GM18870 (cell line): Measurements from ENCODE around the gene KLF6.
A peak's percentile ranks its signal among the peaks of the same experiment; 100 is the strongest.

Source experiments
- ATAC-seq: cut with Tn5 transposase; IDR thresholded peaks from one replicate; pipeline ENCODE4 v1.9.1; 2021; ENCODE audit warnings: moderate library complexity; ENCODE audit not compliant: unreplicated experiment

KLF6 gene

DNA sequence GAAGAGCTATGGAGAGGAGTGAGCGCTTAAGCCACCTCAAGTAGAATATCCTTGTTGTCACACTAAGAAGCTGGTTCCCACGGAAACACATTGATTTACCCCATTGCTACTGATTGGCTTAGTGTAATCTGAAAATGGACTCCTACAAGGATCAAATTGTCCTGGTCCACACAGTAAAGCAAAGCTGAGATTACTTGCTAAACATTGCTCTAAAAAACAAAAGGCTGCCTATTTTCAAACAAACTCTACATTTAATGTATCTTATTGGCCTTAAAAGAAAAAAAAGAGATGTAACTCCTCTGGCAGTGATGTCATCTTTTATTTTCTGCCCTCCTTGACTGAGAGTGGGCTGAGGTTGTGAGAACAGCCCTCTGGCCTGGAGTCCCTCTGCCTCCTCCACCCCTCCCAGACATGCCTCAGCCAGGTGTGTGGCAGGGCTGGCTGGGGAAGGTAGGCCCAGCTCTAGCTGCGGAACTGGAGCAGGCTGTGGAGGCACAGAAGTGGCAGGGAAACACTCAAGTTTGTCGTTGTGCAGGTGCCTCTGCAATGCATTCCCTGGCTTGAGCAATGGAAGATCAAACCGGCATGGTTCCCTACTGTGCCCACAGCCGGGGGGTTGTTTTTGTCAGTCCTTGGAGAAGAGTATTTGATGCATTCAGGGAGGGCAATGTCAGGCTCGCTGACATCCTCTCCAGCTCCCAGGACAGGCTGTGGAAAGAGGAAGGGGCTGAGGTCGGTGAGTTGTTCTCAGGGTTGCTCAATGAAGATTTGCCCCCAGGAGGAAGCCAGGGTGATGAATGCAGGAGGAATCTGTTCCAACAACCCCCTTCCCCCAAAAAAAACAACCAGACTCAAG, 9.1 kb downstream of the KLF6 start:
- ATAC-seq = no peak

DNA sequence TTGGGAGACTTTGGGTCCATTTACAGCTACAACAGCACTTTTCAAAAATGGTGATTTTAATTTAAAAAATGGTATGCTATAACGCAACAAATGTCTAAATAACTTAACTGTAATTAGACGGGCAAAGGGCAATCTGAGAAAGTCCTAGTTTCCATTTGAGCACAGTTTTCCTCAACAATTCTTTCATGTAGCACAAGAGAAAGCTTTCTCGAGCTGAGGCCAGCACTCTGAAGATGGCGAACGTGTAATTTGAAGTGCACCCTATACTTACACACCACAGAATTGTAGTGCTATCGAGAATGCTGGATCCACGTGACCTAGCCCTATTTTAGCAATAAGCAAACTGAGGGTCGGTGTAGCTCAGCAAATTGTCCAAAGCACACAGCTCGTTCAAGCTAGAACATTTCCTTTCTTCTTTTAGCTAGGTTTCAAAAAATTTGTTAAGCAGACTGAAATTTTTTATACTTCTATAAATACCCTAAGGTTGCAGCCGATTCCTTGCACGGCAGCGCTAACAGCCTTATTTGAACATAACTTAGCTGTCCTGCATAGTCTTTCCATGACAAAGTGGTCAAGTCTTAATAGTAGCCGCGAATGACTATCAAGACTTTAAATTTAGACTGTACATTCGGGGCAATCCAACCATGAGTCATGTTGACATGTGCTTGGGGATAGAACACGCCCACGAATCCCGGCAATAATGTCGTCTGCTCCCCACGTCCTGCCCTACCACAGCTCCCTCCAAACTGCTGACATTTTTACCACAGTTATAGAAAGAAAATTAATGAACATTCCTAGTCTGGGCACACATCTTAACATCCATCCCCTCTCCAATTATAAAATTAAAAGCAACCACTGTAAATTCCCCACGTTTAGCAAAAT, 10.0 kb downstream of the KLF6 start:
- no peak for ATAC-seq

DNA sequence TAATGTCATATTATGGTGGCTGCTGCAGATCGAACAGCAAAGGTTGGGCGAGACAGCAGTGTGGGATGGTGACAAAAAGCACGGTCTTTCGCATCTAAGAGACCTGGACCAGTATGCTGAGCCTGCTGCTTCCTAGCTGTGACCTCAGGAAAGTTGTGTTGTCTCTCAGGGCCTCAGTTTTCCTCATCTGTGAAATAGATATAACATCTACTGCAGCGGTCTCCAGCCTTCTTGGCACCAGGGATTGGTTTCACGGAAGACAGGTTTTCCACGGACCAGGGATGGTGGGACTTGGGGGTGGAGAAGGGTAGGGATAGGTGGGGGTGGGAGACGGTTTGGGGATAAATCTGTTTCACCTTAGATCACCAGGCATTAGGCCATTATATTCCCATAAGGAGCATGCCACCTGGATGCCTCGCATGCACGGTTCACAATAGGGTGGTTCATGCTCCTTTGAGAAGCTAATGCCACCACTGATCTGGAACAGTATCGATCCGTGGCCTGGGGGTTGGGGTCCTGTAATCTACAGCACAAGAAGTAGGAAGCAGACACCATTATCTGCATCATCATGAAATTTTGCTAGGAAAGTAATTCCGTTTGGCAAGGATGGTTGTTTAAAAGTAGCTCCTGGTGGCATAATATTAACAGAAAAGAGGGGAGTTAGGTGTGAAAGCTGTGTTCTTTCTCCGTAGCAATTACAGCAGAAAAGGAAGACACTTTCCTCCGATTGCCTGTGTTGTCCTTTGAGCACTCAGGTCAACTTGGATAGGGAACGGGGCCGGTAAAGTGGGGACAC, 10.8 kb downstream of the KLF6 start:
- ATAC-seq = no peak

DNA sequence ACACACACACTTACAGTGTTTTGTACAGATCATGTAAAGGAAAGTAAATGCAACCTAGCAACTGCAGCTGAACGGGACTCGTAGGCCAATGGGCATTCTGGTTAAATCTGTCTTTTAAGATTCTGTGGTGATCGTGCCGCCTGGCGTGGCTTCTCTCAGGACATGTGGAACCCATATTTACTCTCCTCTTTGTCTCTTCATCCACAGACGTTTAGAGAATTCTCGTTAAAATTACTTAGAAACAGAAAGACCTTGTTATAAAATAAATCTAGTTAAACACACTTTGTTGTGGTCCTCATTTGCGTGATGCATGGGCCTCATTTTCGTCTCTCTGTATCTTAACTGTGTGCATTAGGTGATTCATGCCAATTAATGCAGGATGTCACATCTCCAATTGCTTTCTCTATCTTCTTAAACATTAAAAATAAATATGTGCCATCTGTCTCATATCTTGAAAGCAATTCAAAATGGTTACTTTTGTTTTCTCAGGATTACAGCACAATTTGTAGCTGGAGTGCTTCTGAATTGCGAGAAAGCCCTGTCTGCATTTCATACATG, 11.5 kb downstream of the KLF6 start:
- ATAC-seq = no peak

DNA sequence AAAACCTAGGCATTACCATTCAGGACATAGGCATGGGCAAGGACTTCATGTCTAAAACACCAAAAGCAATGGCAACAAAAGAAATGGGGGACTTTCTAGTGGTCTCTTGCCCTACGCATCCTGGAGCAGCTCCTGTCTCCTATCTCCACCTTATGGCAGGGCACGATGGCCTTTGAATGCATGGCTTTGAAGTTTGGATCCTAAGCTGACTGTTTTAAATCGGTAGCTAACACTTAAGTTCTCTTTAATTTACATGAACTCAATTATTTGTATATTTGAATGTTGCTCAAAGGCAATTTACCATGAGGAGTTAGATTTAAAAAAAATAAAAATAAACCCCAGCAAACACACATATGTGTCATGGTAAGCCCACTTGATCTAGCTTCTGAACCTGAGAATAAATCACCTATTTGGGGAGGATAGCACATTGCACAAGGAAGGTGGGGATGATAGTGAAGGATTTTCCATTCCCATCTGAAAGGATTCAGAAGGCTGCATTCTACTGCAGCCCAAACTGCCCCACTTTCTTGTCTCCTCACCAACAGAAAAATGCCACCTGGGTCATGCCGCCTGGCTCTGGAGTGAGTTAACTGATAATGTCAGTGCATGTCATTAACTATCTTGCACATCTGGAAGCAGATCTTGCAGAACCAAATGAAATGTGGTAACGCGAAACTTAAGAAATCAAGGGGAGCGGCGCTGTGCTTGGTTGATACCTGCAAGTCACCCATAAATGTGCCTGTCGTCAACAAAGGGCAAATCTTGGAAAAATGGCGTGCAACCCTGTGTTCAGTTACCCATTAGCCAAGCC, 12.4 kb downstream of the KLF6 start:
- no peak for ATAC-seq

DNA sequence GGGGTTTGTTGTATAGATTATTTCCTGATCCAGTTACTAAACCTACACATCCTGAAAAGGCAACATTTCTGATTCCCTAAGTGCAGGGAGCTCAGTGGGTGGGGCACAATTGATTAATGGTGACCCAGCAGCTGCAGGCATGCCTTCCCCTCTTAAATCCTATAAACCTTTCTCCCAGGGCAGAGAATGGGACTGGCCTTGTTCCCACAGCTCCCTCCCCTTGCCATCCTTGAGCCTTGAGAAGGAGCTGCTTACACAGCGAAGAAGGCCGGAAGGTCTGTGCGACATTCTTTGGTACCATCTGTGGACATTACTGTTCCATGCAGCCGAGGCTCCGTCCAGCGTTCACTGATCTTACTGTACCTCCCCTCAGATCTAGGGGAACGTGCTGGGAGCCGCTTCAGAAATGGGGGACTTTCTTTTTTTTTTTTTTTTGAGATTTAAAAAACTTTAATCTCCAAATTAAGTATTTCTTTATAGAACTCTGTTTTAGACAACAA, 14.3 kb downstream of the KLF6 start:
- ATAC-seq = no peak

DNA sequence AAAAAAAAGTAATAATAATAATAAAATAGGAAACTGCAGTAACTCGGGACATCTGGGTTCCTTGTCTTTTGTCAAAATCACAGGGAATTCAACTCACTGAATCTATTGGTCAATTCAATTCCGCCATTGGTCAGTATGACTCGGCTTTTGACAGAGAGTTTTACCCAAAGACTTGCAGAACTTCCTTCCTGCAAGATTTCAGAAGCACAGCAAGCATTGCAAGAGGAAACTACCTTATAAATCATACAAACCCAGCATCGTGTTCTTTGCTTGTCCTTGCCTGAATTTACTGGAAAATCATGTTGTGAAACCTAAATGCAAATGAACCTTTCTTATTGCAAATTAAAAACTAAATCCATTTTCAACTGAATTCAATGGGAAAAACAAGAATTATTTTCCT, 15.5 kb downstream of the KLF6 start:
- ATAC-seq = no peak

DNA sequence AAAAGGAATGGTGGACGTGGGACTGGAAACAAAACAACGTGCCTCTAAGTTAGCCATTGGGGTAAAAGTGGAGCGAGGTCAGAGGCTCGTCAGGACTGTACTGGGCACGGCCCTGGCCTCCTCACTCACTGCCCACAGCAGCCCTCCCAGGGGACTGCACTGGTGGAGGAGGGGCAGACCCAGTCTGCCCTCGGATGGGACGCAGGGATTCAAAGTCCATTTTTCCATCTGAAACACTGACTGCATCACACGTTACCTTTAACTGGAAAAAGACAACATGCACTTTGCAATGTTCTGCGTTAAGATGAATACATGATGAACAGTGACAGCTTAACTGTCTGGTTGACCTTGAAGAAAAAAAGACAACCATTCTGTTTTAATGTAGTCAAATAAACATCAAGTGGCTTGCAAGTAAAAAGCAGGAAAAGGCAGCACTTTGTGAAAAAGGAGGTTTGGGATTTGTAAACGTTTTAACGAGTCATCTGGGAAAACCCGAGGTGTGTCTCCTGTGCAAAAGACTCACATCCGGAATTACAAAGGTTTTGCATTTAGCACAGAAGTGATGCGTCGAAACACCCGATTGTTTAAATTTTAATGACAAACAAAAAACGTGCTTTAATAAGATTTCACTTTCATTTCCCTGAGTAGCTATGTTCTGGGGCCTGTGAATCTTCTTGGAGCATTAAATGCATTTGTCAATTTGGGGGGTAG, 18.8 kb downstream of the KLF6 start:
- ATAC-seq = no peak

DNA sequence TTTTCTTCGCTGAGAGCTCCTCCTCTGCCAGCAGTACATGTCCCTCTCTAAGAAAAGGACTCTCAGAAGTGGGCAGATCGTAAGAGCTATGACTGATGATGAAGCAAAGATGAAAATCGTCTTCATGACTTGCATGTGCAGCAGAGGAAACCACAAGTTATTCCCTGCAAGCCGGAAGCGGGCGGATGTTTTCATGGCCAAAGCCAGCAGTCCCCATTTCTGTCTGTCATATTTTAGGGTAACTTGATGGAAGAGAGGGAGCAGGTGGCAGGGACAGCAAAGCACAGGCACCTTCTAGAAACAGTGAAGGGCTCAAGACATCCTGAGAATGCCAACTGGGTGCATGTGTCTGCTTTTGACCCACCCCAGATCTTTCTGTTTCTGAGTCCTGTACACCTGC, 19.9 kb downstream of the KLF6 start:
- no peak for ATAC-seq

DNA sequence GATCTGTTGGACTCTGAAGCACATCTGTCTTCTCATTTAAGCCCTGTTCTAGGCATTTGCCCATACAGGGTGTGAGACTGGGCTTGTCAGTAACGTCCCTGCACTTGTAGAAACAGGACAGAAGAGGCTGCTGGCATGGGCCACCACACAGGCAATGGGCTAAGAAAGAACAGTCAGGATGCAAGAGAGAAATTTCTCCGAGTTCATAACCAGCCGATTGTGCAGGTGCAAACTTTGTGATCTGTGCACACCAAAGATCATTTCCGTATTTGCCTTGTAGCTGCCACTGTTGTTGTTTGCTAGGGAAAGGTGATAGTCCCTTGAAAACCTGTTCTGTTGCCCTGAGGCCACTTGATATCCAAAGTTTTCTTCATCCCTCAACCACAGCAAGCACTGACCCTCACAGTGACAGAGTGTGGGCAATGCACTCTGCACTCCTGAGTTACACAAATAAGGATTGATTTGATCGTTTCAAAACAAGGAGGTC, 20.3 kb downstream of the KLF6 start:
- no peak for ATAC-seq

DNA sequence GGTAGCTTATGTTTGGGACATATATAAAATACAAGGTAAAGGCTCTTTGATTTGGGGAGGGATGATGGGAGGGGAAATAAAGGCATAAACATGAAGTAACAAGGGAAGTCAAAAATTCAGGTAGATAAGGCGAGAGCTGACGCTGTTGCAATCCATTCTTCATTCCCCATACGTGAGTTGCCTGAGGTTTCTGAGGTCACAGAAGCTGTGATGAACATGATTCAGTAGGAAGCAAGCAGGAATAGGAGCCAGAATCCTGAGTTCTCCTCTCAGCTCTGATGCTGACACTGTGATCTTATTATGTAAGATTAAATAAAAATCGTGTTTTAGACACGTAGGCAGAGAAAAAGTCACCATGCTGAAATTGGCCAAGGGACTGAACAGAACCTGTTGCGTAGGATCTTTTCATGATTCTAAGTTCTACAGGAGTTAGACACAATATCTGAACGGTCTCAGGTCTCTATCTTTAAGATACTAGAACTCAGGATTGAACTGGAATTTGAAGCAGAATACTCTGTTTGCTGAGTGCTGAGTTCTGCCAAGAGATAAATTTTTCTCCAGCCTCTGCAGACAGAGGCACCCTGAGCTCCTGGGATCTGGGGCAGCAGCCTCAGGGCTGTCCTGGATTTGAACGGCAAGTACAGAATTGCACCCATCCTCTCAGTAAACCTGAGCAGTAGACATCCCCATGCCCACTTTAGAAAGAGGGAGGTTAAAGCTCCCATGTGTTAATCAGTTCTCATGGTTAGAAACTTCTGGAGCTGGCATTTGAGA, 21.0 kb downstream of the KLF6 start:
- ATAC-seq = no peak

DNA sequence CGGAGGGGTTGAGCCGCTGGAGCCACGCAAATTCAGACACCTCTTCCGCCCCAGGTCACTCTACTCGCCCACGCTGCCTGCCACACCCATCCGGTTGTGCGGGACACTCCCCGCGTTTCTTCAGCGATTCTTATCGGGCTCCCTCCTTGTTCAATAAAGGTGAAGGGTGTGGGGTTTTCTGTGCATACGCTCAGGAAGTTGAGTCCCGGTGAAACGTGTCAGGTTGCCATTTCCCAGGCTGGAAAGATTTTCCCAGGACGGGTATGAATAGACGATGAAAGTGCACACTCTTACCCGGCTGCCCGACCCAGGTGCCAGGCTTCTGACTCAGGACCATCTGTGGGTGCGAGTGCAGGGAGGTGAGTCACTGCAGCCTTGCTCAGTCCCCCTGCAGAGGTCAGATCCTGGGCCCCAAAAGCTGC, 22.0 kb downstream of the KLF6 start:
- no peak for ATAC-seq

DNA sequence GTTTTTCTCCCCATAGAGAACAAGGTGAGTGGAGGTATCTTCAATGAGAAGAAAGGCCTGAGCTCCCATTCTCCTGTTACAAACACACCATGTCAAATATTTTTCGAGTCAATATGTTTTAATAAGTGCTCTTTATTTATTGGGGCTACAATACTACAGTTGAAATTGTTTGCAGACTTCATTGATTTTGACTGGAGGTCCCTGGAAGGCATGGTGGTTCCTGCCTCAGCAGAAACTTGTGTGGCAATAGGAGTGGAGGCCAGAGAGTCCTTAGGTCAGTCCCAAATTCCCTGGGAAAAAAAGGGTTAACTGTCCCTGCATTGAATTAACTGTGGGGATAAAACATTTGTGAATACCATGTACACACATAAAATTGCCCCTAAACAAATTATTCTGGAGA, 22.7 kb downstream of the KLF6 start:
- no peak for ATAC-seq

DNA sequence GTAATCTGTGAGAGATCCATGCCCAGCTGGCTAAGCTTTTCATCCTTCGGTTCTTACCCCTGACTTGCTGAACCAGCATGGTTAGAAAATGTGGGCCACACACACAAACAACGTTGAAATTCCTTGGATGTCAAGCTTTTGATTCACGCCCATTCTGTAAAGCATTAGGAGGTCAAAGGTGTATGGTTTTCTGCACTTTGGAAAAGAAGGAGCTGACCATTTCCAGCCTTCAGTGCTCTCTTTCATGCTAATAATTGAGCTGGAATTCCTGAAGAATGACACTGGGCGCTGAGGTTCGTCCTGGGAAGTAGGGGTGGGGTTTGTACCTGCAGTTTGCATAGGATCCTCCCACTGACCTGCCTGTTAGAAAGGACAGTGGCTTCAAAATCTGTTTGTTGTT, 23.1 kb downstream of the KLF6 start:
- no peak for ATAC-seq

DNA sequence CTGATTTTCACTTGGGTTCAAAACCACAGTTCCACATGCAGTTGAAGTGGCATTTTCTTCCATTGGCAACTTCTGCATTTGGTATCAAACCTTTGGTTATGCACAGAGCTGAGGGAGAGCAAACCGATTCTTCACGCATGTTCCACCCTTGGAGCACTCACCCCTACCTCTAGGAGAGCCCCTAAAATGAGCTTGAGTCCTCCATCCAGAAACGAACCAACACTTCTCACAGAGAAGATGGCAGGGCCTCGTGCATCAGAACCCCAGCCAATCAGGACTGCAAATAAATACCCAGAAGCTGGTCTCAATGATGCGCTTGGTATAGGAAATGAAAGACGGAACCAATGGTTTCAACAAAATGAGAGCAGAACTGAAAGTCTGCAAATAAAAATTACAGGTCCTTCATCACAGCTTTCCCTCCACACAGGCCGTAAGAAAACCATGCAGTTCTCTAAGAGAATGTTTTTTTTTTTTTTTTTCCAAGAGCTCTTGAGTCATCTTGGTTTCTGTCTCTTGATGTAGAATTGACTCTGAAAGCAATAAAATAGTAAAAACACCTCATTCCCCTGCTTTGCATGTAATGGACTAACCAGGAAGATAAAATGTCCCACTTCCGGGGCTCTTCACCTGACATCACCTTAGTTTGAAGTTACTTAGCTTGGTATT, 23.9 kb downstream of the KLF6 start:
- ATAC-seq = peak; percentile 44

DNA sequence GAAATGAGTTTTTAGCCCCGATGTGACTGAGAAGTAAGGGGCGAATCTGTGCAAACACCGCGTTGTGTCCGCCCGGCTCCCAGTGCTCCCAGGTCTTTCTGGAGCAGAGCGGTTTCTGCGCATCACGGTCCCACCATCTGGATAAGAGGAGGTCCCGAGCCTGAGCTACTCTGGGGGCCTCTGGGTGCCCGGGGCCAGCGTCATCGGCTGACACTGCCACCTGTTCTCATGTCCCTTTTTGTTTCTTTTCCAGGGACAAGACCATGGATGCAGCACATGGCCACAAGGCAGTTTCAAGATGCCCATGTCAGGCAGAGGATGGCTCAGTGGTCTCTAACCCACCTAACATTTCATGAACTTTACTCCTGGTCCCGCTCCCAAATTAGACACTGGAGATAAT, 24.9 kb downstream of the KLF6 start:
- no peak for ATAC-seq

DNA sequence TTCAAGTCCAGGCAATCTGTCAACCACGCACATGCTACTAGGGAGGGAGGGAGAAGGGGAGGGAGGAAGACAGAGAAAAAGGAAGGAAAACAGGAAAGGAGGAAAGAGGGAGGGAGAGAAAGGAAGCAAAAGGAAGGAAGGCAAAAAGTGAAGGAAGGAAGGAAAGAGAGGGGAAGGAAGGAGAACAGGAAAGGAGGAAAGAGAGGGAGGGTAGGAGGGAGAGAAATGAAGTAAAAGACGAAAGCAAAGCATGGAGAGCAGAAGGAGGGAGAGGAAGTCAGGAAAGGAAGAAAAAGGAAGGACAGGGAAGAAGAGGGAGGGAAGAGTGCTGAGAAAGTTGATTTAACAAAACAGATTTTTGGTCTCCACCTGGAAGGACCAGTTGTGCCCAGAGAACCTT, 25.6 kb downstream of the KLF6 start:
- ATAC-seq = no peak

DNA sequence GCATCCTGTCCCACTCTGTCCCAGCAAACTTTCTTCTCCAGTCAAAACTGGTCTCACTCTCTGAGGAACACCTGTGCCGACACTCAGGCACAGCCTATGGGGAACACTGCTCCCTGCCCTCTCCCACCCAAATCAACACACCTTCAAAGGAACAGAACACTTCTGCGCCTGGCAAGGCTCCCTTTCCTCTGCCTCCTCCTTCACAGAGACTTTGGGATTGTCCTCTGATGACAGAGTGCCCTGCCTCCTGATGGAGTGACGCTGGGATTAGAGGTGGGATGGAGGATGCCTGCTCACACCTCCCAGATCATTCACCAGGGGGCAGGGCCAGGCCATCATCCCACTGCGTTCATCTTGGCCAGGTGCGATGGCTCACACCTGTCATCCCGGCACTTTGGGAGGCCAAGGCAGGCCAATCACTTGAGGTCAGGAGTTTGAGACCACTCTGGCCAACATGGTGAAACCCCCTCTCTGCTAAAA, 26.5 kb downstream of the KLF6 start:
- ATAC-seq = no peak
